ENCODE data around the gene CCL5. TPM values are rescaled to one million over a fixed set of nuclear protein-coding genes. Genes with fewer than 3 reads are reported as not detected.
"Not testable (repeated sequence)": the region's sequence is repeated elsewhere in the genome, so short reads cannot be mapped to it uniquely, and the experiment has no call there.

Gene CCL5
- polyA plus RNA-seq, 1 donor (not counting 4 experiments of a cell fraction or from before 2014, with no cell fraction given), result 0.46 TPM

- Histone ChIP-seq H3K27me3 (ENCODE audit: control insufficient read depth, extremely low read depth, insufficient read depth, low read length) (no peaks in the 10 kb centered on the region), H2AFZ (ENCODE audit: control insufficient read depth, low read length) (peak overlapping the region; percentile 24), H3K9me1 (ENCODE audit: control insufficient read depth, extremely low read depth, insufficient read depth, low read length) (no peaks in the 10 kb centered on the region), H3K4me3 (ENCODE audit: control insufficient read depth in 2 of 3, extremely low read depth in 1 of 3, insufficient read depth in 2 of 3, low read depth in 1 of 3, low read length in 3 of 3) (peak overlapping the region in 2 of 3 experiments; percentile 16 to 21), H3K9ac (ENCODE audit: control insufficient read depth, extremely low read depth, insufficient read depth, low read length) (no peak overlapping the region), H3K79me2 (ENCODE audit: control insufficient read depth, insufficient read depth, low read length) (no peaks in the 10 kb centered on the region), H3K4me1 (ENCODE audit: control insufficient read depth, extremely low read depth, insufficient read depth, low read length) (peaks cover 32% of the 10 kb centered on the region), H3K9me3 (ENCODE audit: control insufficient read depth, low read depth, low read length) (no peaks in the 10 kb centered on the region), H3K27ac (ENCODE audit: control insufficient read depth, insufficient read depth, low read length) (peak overlapping the region; percentile 34), H3K4me2 (ENCODE audit: control insufficient read depth, extremely low read depth, insufficient read depth, low read depth, low read length) (peak overlapping the region; percentile 80), H4K20me1 (ENCODE audit: control insufficient read depth, extremely low read depth, insufficient read depth, low read length) (no peaks in the 10 kb centered on the region), H3K36me3 (ENCODE audit: control insufficient read depth in 2 of 2, extremely low read depth in 1 of 2, insufficient read depth in 2 of 2, low read length in 2 of 2) (no peaks in the 10 kb centered on the region)
- dilution Hi-C loops (cut with MboI; ENCODE audit: extremely low pct_ligation_motif_present, low sequenced_read_pairs), result no loop called here
- no peak for FAIRE-seq
- TF ChIP-seq CTCF (optimal IDR thresholded peaks at IDR 0.05 in 1 of 3, IDR thresholded peaks at IDR 0.05 in 1 of 3, conservative IDR thresholded peaks at IDR 0.05 in 1 of 3; ENCODE audit: extremely low read depth in 1 of 3, insufficient read depth in 2 of 3, low read length in 3 of 3) (no peak), EZH2 (IDR thresholded peaks at IDR 0.05; ENCODE audit: low read length) (no peak)
- no peak for DNase-seq (ENCODE audit: low read depth, low spot score)
Measured at GRCh38 chr17:35900280-35900679, 20.1 kb upstream of the CCL5 start.

- no peak overlapping the region for H2AFZ ChIP-seq (ENCODE audit: control insufficient read depth, low read length)
- no peaks in the 10 kb centered on the region for H3K9me3 ChIP-seq (ENCODE audit: control insufficient read depth, low read depth, low read length)
- H3K27me3 ChIP-seq (ENCODE audit: control insufficient read depth, extremely low read depth, insufficient read depth, low read length), result no peaks in the 10 kb centered on the region
- no peak overlapping the region for H3K4me3 ChIP-seq (ENCODE audit: control insufficient read depth in 2 of 3, extremely low read depth in 1 of 3, insufficient read depth in 2 of 3, low read depth in 1 of 3, low read length in 3 of 3)
- peaks cover 32% of the 10 kb centered on the region for H3K4me1 ChIP-seq (ENCODE audit: control insufficient read depth, extremely low read depth, insufficient read depth, low read length)
- no peak overlapping the region for H3K4me2 ChIP-seq (ENCODE audit: control insufficient read depth, extremely low read depth, insufficient read depth, low read depth, low read length)
- no peak overlapping the region for H3K27ac ChIP-seq (ENCODE audit: control insufficient read depth, insufficient read depth, low read length)
- no peaks in the 10 kb centered on the region for H3K9me1 ChIP-seq (ENCODE audit: control insufficient read depth, extremely low read depth, insufficient read depth, low read length)
- TF ChIP-seq CTCF (optimal IDR thresholded peaks at IDR 0.05 in 1 of 3, IDR thresholded peaks at IDR 0.05 in 1 of 3, conservative IDR thresholded peaks at IDR 0.05 in 1 of 3; ENCODE audit: extremely low read depth in 1 of 3, insufficient read depth in 2 of 3, low read length in 3 of 3), result no peak
- no peak for TF ChIP-seq EZH2 (IDR thresholded peaks at IDR 0.05; ENCODE audit: low read length)
- dilution Hi-C loops (cut with MboI; ENCODE audit: extremely low pct_ligation_motif_present, low sequenced_read_pairs), result no loop called here
- no peaks in the 10 kb centered on the region for H3K79me2 ChIP-seq (ENCODE audit: control insufficient read depth, insufficient read depth, low read length)
- no peak for DNase-seq (ENCODE audit: low read depth, low spot score)
- H3K9ac ChIP-seq (ENCODE audit: control insufficient read depth, extremely low read depth, insufficient read depth, low read length), result no peak overlapping the region
- H3K36me3 ChIP-seq (ENCODE audit: control insufficient read depth in 2 of 2, extremely low read depth in 1 of 2, insufficient read depth in 2 of 2, low read length in 2 of 2), result no peaks in the 10 kb centered on the region
- H4K20me1 ChIP-seq (ENCODE audit: control insufficient read depth, extremely low read depth, insufficient read depth, low read length), result no peaks in the 10 kb centered on the region
- no peak for FAIRE-seq
Measured at GRCh38 chr17:35898283-35899070, 18.3 kb upstream of the CCL5 start.

- H3K4me3 ChIP-seq (ENCODE audit: control insufficient read depth in 2 of 3, extremely low read depth in 1 of 3, insufficient read depth in 2 of 3, low read depth in 1 of 3, low read length in 3 of 3); H4K20me1 ChIP-seq (ENCODE audit: control insufficient read depth, extremely low read depth, insufficient read depth, low read length); H2AFZ ChIP-seq (ENCODE audit: control insufficient read depth, low read length); H3K79me2 ChIP-seq (ENCODE audit: control insufficient read depth, insufficient read depth, low read length); DNase-seq (ENCODE audit: low read depth, low spot score); H3K4me2 ChIP-seq (ENCODE audit: control insufficient read depth, extremely low read depth, insufficient read depth, low read depth, low read length); H3K9ac ChIP-seq (ENCODE audit: control insufficient read depth, extremely low read depth, insufficient read depth, low read length); FAIRE-seq; H3K27ac ChIP-seq (ENCODE audit: control insufficient read depth, insufficient read depth, low read length); H3K36me3 ChIP-seq (ENCODE audit: control insufficient read depth in 2 of 2, extremely low read depth in 1 of 2, insufficient read depth in 2 of 2, low read length in 2 of 2); H3K9me3 ChIP-seq (ENCODE audit: control insufficient read depth, low read depth, low read length); H3K9me1 ChIP-seq (ENCODE audit: control insufficient read depth, extremely low read depth, insufficient read depth, low read length); H3K27me3 ChIP-seq (ENCODE audit: control insufficient read depth, extremely low read depth, insufficient read depth, low read length); dilution Hi-C loops (cut with MboI; ENCODE audit: extremely low pct_ligation_motif_present, low sequenced_read_pairs): not testable (repeated sequence)
- H3K4me1 ChIP-seq (ENCODE audit: control insufficient read depth, extremely low read depth, insufficient read depth, low read length), result peaks cover 32% of the 10 kb centered on the region
Measured at GRCh38 chr17:35897772-35898171, 17.6 kb upstream of the CCL5 start.
